Suppressor macrophage (primary cell): ENCODE results near the gene DMGDH.

ENCODE experiments used
- DNase-seq, 4 experiments: peaks; one replicate each; pipeline ENCODE4 v3.0.0-alpha.2; 2020 to 2022

Gene DMGDH

GRCh38 chr5:78972654-78973428 lies 96.6 kb downstream of the DMGDH start:
- peak; percentile 10 to 50 (median 43) for DNase-seq

GRCh38 chr5:78971998-78972397 lies 97.5 kb downstream of the DMGDH start:
- no peak for DNase-seq

DNA sequence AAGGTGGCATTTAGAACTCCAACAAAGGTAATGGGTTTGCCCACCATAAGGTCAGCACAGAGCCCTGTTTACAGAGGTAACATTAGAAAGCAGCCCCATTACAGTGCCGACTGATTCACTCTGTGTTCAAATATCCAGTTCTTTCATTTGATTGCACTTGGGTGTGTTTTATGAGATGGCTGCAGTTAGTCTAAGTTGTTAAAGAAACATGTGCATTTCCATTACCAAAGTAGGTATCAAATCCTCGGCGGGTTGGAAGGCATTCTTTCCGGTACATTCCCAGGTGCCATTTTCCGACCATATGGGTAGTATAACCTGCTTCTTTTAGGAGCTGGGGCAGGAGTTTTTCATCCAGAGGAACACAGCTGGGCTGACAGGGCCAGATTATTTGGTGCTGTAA lies 100.7 kb downstream of the DMGDH start:
- no peak for DNase-seq

GRCh38 chr5:78964889-78965288 lies 104.6 kb downstream of the DMGDH start:
- peak; percentile 58 to 79 (median 70) for DNase-seq

GRCh38 chr5:78961743-78962142 lies 107.7 kb downstream of the DMGDH start:
- DNase-seq = no peak

DNA sequence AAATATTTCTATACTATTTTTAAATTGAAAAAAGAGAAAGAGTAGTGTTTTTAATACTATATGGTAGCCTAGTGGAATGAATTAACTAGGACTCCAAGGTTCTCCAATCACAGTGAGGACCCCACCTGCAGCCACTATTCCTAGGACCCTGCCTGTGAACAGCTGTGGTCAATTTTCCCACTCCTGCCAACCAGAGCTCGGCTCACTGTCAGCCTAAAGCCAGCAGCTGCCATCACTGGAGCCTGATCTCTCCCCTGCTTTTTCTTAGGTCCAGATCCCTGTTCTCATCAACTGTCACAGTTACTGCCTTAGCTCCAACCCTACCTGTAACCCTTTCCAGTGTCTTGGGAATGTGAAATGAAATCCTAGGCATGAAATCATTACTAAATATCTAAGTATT lies 109.7 kb downstream of the DMGDH start:
- no peak for DNase-seq

DNA sequence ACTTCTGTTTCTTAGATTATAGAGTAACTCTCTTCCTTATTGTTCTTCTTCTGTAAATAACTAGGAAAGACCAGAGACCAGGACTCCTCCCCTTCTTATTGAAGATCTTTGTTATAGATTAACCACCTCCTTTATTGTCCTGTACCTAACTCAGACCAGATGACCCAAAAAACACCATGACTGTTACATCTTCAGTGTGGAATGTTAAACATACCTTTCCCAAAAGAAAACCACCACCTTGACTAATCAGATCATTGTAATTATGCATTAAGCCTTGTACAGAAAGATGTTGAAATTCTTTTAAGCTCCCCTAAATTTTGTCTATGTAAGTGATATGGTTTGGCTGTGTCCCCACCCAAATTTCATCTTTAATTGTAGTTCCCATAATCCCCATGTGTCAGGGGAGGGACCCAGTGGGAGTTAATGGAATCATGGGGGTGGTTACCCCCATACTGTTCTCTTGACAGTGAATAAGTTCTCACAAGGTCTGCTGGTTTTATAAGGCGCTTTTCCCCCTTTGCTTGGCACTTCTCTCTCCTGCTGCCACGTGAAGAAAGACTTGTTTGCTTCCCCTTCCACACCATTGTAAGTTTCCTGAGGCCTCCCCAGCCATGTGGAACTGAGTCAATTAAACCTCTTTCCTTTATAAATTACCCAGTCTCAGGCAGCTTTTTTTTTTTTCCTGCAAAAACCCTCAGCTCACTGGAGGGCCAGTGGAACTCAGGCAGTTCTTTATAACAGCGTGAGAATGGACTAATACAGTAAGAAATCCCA lies 110.6 kb downstream of the DMGDH start:
- peak; percentile 15 to 41 (median 28) for DNase-seq

- DNase-seq = no peak
These were observed 112.6 kb downstream of the DMGDH start for GRCh38 chr5:78956901-78957300.

DNA sequence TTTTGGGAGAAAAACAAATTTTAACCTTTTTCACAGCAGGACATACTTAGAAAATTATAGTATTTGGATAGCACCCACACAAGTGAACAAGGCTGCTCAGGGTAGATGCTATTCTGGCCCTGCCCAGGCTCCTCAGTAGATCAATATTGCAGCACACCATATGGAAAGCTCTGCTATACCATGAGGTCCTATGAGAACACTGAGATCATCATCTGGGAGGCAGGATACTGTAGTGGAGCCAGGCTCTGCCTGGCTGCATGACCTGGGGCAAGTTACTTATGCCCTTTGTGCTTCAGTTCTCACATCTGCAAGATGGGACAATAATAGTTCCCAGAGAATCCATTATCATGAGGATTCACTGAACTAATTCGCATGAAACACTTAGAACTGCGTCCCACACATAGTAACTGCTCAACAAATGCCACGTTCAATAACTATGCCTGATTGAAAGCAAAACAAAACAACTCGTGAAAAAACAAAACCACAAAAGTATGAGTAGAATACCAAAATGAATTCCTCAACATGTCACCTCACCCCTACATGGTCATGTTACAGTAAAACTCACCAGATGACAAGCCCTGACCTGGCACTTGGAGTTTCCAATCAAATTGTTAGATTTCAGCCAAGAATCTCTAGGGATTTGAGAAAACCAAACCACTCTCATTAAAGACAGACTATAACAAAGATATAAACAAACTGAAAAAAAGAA lies 116.2 kb downstream of the DMGDH start:
- no peak for DNase-seq
